HL-60 (cell line): ENCODE measurements around the gene STRIP1.

ENCODE experiments used
- GABPA ChIP-seq: IDR thresholded peaks from 2 replicates; pipeline ENCODE4 v1.6.1; 2012; ENCODE audit warnings: low read depth
- SPI1 ChIP-seq: IDR thresholded peaks from 2 replicates; pipeline ENCODE4 v1.6.1; 2012; ENCODE audit warnings: low read depth, mild to moderate bottlenecking, borderline replicate concordance
- TF ChIP-seq, protein P1 (sequence below): IDR thresholded peaks from one replicate; pipeline ENCODE4 v1.5.1; 2011; ENCODE audit warnings: low read length, control low read depth, inconsistent platforms; ENCODE audit not compliant: insufficient read depth

DNA sequence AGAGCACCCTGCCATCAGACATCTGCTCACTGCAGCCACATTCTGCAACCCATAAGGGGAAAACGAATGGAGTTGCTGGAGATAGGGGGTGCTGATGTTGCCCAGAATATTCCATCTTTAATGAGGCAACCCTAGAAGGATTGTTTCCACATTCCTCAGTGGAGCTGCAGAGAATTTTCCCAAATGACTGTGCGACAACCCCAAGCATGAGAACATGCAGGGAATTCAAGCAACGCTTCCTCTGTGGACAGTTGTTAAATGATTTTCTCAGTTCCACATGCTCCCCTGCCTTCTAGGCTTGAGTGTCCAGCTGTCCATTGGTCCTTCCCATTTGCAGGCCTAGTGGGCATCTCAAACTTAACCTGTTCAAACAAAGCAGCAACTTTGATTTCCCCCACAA is 57.4 kb downstream of the STRIP1 start:
- TF ChIP-seq, protein P1, sequence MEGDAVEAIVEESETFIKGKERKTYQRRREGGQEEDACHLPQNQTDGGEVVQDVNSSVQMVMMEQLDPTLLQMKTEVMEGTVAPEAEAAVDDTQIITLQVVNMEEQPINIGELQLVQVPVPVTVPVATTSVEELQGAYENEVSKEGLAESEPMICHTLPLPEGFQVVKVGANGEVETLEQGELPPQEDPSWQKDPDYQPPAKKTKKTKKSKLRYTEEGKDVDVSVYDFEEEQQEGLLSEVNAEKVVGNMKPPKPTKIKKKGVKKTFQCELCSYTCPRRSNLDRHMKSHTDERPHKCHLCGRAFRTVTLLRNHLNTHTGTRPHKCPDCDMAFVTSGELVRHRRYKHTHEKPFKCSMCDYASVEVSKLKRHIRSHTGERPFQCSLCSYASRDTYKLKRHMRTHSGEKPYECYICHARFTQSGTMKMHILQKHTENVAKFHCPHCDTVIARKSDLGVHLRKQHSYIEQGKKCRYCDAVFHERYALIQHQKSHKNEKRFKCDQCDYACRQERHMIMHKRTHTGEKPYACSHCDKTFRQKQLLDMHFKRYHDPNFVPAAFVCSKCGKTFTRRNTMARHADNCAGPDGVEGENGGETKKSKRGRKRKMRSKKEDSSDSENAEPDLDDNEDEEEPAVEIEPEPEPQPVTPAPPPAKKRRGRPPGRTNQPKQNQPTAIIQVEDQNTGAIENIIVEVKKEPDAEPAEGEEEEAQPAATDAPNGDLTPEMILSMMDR: no peak
- no peak for TF ChIP-seq GABPA
- TF ChIP-seq SPI1: no peak
